GM23338 (cell line): ENCODE results near the gene HIVEP1.

Experiments
- CREB1 ChIP-seq: fragments of 250-450 bp; sonication (Bioruptor Pico); IDR thresholded peaks from 2 replicates; pipeline ENCODE4 v1.5.0; 2020; ENCODE audit warnings: low read depth, mild to moderate bottlenecking, moderate library complexity
- CTCF ChIP-seq, 2 experiments: fragments of 200-600 bp in 1 of 2; sonication (generic) in 1 of 2; conservative IDR thresholded peaks; 2 replicates each; pipeline versions ENCODE4 v1.5.1 to v1.6.1; 2016 to 2017; ENCODE audit warnings: antibody characterized with exemption in 2 of 2, low read depth in 2 of 2, mild to moderate bottlenecking in 2 of 2, moderate library complexity in 1 of 2
- EZH2 ChIP-seq: fragments of 200-600 bp; sonication (generic); IDR thresholded peaks from one replicate; pipeline ENCODE4 v1.8.0; 2017; ENCODE audit warnings: antibody characterized with exemption, mild to moderate bottlenecking, low read depth; ENCODE audit not compliant: unreplicated experiment
- JUNB ChIP-seq: IDR thresholded peaks from one replicate; pipeline ENCODE4 v1.6.1; 2016; ENCODE audit warnings: antibody characterized with exemption; ENCODE audit not compliant: unreplicated experiment
- POLR2AphosphoS5 ChIP-seq: IDR thresholded peaks from 2 replicates; pipeline ENCODE4 v1.6.1; 2016; ENCODE audit warnings: antibody characterized with exemption, low read depth
- STAT1 ChIP-seq: IDR thresholded peaks from one replicate; pipeline ENCODE4 v1.6.1; 2016; ENCODE audit warnings: antibody characterized with exemption; ENCODE audit not compliant: unreplicated experiment

GRCh38 chr6:12152023-12152970 is 140.2 kb downstream of the HIVEP1 start:
- TF ChIP-seq JUNB (no peak), CTCF (conservative IDR thresholded peaks at IDR 0.05; ENCODE audit: low read depth in 2 of 2) (no peak), EZH2 (no peak), CREB1 (CRISPR knock-in tag) (no peak), STAT1 (no peak), POLR2AphosphoS5 (no peak)
